GM18508 (cell line): ENCODE data around the gene C1QTNF7.

ENCODE experiments used
- ATAC-seq: cut with Tn5 transposase; IDR thresholded peaks from one replicate; pipeline ENCODE4 v1.9.1; 2021; ENCODE audit warnings: moderate number of reproducible peaks; ENCODE audit not compliant: insufficient read depth, unreplicated experiment

C1QTNF7 gene, protein sequence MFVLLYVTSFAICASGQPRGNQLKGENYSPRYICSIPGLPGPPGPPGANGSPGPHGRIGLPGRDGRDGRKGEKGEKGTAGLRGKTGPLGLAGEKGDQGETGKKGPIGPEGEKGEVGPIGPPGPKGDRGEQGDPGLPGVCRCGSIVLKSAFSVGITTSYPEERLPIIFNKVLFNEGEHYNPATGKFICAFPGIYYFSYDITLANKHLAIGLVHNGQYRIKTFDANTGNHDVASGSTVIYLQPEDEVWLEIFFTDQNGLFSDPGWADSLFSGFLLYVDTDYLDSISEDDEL

DNA sequence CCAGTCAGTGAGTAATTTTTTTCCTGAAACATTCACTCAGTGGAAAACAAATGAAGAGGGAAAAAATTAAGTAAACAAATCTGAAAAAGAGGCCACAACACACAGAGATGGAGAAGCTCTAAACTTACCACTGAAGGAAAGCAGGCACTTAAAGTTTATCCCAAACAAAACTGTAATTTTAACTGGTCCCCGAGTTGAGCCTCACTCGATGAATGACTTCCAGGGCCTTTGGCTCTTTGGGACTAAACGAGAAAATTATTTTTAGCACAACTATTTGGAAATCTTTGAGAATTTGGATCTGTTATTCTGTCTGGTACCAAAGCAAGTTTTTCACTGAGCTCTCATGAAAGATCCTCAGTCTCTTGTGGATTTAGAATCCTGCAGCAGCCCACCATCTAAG lies at the start of gene C1QTNF7:
Gene C1QTNF7 (plus strand): TSS at position 333 of the 400 bp plus-strand sequence. CDS start 7,711 bp downstream, outside the sequence.
- ATAC-seq, result no peak

DNA sequence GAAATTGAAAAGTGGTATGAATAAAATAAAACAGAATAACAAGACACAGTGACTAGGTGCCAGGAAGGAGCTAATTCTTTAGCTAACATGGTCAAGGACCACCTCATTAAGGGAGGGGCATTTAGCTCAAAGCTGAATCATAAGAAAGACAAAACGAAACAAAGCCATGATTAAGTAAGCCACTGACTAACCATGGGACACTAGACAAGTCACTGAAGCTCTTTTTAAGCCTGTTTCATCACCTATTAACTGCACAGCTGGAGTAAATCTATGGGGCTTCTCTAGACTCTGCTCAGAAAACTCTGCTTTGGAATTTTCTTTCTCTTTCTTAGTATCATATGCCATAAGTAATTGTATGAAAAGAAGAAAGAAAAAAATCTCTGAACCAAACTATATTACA lies 49.8 kb upstream of the C1QTNF7 start:
- ATAC-seq, result no peak

DNA sequence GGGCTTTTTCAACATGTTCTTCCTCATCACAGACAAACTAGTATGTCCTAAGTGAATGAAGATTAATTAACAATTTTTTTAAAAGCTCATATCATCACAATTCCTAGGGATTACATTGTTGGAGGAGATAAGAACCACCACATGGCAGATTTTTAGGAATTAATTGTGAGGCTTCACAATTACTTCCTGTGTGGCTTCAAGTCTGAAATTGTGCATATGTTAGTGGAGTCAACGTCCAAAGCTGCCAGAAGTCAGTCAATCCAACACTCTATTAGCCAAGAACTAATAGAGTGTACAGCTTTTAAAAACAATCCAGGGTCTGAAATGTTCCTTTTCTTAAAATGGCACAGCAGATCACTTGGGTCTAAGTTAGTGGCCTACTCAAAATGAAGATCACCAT lies 49.3 kb upstream of the C1QTNF7 start:
- ATAC-seq, result no peak

DNA sequence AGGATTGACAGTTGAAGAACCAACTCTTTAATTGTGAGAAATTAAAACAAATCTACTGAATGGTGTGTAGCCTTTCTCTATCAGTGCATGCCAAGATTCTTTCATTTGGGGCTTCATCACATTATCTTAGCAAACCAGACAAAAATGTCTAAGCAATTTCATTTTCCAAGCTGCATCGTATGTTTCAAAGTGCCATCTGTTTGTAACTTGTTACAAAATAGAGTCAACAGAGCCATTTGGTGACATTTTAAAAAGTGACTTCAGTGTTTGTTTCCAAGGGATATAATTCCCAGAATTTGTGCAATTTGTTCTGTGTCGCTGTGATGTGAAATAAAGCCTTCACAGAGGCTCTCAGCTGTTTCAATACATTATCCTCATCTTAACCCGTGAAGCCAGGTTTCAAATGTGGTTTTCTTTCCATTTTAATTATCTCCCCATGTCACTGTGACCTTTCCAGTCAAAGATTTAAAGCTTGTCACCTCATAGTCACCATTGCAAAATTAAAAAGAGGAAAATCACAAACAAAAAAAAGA lies 46.0 kb upstream of the C1QTNF7 start:
- ATAC-seq, result no peak

DNA sequence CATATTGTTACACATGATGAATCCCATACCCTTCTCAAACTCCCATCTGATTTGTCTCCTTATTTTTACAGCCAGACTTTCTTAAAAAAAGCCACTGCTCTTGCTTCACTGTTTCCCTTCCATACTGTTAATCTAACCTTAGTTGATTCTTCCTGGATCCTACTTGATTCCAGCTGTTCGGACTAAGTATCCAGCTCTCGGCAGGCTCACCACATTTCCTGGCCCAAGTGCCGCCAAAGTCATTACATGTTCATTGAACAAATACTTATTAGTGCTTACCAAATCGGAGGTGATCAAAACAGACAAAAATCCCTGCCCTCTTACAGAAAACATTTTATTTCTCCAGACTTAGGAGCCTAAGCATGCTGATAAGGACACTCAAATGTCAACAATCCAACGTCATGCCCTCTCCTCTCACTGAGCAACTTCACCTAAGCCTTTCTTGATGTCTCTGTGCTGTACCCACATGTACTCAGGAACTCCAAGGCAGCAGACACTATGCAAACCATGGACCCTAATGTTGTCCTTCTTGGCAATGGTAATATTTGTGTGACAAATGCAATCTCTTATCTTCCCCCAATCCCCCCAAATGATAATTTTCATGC lies 45.1 kb upstream of the C1QTNF7 start:
- no peak for ATAC-seq

DNA sequence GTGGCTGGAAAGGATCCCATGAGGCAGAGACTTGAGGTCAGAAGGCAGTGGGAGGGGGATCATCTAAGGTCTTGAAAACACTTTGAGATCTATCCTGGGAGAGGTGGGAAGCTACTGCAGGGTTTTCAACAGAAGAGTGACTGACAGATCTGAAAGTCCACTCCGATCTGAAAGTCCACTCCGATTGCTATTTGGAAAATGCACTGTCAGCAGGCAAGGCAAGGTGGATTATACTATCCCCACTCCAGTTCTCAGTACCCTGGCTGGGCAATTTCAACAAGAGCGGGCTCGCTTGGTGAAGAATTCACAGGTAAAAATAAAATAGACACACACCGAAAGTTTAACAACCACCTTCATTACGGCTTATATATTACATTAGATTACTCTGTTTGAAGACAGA lies 42.3 kb upstream of the C1QTNF7 start:
- ATAC-seq, result no peak

DNA sequence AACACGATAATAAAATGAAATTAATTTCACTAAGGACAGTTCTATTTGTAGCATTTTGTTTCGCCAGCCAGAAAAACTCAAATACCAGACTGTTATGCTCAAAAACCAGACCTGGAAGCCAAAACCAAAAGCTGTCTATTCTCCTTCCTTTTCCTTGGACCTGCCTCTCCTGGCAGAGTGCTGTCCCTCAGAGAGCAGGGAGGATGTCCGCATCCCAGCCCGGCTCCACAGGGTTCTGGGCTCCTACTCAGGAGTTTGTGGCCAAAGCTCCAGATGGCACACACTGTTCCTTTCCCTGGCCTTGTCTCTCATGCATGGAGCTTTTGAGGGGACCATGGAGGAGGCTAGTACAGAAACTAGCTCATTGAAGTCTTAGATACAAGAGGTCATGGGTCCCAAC lies 41.9 kb upstream of the C1QTNF7 start:
- ATAC-seq, result no peak

DNA sequence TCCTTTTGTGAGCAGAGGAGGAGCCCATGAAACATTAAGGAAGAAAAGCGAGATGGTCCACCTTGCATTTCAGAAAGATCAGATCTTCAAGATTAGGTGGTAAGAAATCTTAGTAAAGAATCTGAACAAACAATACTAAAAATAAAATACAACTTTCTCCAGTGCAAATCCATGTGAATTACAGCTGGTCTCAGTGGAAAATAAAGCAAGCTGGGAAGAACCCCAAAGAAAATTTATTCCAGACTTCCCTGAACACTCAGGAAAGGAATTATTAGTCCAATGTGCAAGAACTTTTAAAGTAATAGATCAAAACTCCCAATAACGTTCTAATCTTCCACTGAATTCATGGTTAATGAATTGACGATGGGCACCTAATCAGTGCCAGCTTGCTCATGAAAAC lies 37.3 kb upstream of the C1QTNF7 start:
- ATAC-seq, result no peak

DNA sequence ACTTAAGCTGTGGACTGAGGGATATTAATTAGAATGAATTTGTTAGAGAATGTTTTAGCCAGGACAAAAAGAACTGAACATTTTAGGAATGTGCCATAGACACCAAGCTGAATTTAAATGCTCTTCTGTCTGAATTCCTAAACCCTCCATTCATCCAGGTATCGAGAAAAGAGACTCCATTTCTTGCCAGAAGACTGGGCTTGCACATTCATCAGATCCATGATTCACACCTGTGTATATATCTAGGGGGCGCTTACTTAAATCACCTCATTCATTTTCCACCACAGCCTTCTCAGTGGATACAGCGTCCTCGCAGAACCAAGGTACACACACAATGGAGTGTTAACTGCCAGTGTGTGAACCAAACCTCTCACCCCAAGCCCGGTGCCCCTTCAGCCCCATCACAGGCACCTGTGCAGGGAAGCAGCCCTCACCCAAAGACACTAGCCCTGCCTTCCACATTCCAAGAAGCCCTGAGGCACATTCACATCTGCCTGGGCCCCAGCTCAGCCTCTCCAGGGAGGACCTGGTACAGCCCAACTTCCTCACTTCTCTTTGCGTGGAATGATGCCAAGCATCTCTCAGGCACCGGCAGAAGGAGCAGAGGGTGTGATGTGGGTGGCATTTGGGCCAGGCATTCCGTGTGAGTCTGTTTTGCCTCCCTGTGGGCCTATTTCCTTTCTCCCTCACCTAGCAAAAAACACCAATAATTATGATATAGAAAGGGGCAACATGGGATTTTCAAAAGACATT lies 35.6 kb upstream of the C1QTNF7 start:
- no peak for ATAC-seq

DNA sequence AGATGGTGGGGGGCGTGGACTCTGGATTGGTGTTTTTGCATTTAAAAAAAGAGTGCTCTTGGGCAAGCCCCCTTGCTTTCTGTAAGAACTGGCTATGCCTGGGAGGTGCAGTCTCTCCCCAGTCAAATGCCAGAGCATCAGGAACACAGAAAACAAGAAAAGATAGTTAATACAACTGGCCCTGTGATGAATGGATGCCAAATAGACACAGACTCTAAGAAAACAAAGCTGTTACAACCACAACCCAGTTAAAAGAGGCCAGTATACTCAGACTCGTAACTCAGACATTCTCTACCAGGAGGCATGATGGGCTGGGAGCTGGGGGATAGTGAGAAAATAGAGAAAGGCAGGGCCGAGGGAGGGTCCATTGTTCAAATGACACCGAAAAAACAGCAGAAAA lies 32.5 kb upstream of the C1QTNF7 start:
- ATAC-seq, result no peak

DNA sequence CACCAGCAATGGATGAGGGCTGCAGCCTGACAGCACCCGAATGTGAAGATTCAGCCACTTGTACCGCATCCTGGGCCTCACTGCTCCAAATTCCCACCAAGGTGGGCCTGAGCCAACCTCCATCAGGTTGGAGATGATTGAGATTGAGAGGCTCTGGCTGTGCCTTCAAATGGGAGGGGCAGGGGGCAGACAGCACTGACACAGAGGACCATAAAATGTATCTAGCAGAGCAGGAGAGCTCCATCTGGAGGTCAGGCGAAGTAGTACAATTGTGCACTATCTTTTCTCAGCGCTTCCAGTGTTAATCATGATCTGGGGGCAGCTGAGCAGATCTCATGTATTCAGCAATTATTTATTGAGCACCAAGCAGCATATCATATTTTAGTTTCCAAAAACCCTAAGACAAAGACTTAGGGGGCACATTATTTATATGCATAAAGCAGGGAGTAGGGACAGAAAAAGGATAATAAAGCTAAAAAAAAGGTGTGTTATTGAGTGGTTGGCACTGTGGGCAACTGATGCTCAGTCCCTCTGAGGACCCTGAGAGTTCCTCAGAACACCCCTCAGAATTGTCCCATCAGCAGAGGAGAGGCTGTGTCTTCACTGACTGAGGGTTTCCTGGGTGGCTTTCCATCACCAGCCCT lies 31.6 kb upstream of the C1QTNF7 start:
- peak; percentile 87 for ATAC-seq

DNA sequence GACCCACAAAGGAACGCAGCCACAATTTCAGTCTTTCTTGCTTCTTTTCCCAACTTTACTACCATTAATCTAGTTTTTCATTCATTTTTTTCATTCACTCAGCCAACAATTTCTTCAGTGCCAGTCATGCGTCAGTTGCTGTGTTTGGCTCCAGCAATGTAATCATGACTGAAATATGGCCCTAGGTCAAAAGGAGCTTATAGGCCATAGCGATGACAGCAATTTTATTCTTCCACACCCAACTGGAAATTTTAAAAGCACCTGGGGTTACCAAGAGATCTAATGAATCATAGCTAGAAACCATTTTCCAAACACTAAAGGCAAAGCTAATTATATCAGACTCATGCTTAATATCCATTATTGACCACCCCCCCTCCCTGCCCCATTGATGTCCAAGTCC lies 29.8 kb upstream of the C1QTNF7 start:
- ATAC-seq, result no peak

DNA sequence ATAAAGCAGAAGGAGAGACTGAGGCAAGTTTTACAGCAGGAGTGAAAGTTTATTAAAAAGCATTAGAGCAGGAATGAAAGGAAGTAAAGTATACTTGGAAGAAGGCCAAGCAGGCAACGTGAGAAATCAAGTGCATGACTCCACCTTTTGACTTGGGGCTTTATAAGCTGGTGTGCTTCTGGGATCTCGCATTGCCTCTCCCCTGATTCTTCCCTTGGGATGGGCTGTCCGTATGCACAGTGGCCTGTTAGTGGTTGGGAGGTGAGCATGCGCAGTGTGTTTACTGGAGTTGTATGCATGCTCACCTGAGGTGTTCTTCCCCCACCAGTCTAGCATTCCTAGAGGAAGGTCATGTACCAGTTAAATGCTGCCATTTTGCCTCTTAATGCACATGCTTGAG lies 29.1 kb upstream of the C1QTNF7 start:
- ATAC-seq, result no peak

DNA sequence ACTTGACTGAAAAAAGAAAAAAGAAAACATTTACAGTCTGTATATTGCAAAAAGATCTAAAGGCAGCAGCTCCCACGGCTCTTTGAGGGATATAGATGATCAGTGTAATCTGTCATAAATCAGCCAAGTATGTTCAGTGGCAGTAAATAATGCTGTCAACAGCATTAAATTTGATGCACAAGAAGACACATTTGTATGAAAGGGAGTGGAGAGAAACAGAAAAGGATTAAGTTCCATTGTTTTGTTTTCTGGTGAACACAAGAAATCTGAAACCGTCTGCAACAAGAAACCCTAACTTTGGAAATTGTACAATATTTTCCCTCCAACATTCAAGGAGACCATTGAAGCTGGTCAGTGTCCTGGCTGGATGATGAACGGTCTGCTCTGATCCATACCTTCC lies 27.6 kb upstream of the C1QTNF7 start:
- no peak for ATAC-seq

DNA sequence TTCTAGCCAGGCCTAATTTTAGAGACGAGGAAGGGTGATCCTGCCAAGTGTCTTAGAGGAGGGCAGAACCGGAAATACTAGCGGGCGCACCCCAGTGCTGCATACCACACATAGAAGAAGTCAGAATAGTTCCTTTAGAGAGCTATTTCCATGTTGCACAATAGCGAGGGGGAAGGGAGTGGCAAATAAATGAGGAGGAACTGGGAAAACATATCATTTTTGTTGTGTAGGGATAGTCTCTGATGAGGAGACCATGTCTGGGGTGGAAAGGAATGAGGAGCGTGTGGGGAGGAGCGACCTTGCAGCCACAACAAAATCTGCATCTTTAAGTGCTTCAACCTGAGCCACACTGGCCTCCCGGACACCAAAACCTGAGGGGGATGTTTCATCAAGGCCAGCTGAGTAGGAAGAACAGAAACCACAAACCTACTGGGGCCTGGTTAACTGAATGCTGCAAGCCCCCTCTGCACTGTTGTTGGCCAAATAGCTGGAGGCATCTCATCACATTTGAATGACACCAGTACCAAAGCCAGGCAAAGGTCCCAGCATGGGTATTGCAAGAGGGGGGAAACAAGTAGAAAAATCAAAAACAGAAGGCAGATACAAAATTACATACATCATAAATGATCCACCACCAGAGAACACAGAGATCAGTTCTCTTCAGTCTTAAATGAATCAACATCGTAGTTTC lies 26.7 kb upstream of the C1QTNF7 start:
- no peak for ATAC-seq

DNA sequence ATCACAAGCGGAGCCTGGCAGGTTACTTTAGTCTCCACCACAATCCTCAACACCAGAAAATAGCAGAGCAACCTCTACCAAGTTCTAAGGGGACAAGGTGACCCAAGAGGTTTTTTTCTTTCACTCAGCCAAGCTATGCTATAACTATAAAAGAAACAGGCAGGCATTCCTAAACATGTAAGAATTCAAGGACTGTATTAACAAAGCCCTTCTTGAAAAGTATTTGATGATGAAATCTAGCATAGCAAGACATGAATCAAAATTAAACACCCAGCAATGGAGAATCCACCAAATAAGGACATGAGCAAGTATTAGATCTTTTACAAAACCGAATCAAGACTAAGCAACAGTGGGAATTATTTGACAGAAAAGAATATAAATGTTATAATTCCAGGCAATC lies 25.7 kb upstream of the C1QTNF7 start:
- ATAC-seq, result no peak

DNA sequence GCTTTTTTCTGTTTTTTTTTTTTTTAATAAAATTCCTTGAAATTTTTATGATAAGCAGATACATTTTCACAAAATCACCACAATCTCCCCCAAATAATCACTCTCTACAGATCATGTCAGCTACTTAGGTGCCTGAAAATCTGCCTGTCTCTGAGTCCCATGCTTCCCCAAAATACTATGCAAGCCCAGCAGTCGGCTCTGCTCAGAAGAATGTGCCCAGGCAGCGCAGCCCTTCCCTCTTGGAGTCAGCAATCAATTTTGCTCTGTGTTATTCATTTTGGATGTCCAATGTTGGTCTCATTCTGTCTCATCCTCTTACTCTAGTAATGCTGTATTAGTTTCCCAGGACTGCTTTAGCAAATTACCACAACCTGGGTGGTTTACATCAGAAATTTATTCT lies 24.9 kb upstream of the C1QTNF7 start:
- ATAC-seq, result no peak

DNA sequence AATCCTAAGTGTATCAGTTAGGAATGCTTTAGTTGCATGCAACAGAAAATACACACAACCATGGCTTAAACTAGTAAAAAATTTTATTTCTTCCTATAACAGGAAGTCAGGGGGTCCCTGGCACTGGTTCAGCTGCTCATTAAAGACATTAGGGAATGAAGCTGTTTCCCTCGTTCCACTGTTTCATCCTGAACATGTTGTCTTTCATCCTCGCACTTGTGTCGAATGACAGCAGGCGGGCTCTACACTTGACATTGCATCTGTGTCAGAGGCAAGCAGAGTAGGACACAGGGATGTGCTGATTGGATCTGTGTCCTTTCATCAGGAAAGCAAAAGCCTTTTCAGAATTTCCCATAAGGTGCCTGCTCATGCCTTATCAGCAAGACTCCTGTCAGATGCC lies 22.8 kb upstream of the C1QTNF7 start:
- ATAC-seq, result no peak

DNA sequence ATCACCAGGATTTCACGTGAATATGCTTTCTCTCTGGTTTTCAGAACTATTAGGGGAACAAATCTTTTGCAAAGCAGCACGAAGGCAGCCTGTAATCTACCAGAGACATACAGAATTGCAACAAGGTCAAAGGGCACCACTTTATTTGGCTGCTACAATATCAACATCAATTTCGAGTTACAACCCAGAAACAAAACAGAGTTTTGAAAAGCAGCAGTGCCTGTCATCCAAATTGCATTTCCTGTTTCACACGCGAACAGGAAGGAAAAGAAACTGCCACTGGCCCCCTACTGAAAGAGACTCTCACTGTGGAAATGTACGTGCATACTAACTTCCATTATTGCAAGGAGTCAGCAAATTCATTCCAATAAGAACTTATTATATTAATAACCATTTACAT lies 17.1 kb upstream of the C1QTNF7 start:
- ATAC-seq, result no peak

DNA sequence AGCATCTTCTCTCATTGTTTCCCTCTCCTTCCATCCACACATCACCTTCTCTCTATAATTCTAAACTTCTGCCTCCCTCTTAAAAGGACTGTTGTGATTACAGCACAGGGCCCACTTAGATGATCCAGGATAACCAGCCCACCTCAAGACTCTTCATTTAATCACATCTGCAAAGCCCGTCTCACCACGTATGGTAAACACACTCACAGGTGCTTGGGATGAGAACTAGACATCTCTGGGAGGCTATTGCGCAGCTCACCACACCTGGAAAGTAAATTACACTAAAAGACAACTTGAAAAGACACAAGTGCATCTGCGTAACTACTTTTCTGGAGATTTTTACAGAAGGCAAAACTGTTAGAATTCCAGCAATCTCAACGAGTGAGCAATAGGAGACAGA lies 15.4 kb upstream of the C1QTNF7 start:
- no peak for ATAC-seq
